Right lobe of liver (tissue), 6 donors: ENCODE measurements around the gene CAMKV. TPM values are rescaled to one million over a fixed set of nuclear protein-coding genes. Genes with fewer than 3 reads are reported as not detected.
A peak's percentile ranks its signal among the peaks of the same experiment; 100 is the strongest.

Experiments
- ATAC-seq, 4 donors: fragments of 200-7000 bp; cut with Tn5 transposase; one replicate each; pipeline ENCODE4 v1.9.1; 2020; ENCODE audit warnings: mild to moderate bottlenecking in 4 of 4, moderate library complexity in 4 of 4
- DNase-seq, 3 donors: peaks; one replicate each; pipeline ENCODE4 v3.0.0-alpha.2; 2020
- H3K27ac ChIP-seq, 3 donors: fragments of 200-600 bp; one replicate each; pipeline ENCODE4 v1.8.0; 2022
- H3K27me3 ChIP-seq, 2 donors: fragments of 200-600 bp; one replicate each; pipeline ENCODE4 v1.8.0; 2022
- H3K36me3 ChIP-seq, 4 donors: fragments of 200-600 bp; sonication (generic) in 1 of 4; one replicate each; pipeline versions ENCODE4 v1.5.1 to v1.8.0; 2017 to 2022; ENCODE audit warnings: control low read depth in 1 of 4
- H3K4me1 ChIP-seq, 4 donors: fragments of 200-600 bp; sonication (generic) in 1 of 4; one replicate each; pipeline versions ENCODE4 v1.5.1 to v1.8.0; 2017 to 2022; ENCODE audit warnings: control low read depth in 1 of 4
- H3K4me3 ChIP-seq, 3 donors: fragments of 200-600 bp; one replicate each; pipeline ENCODE4 v1.8.0; 2022
- H3K9me3 ChIP-seq, 4 donors: fragments of 200-600 bp; sonication (generic) in 1 of 4; one replicate each; pipeline versions ENCODE4 v1.5.1 to v1.8.0; 2017 to 2022; ENCODE audit warnings: control low read depth in 1 of 4
- POLR2A ChIP-seq: fragments of 450-650 bp; IDR thresholded peaks from one replicate; pipeline ENCODE4 v1.6.1; 2017; ENCODE audit warnings: antibody characterized with exemption, mild to moderate bottlenecking
- WGBS: methylation state at CpG from one replicate; pipeline ENCODE4 v1.1.6; 2018; ENCODE audit warnings: low coverage, low lambda C conversion rate; ENCODE audit not compliant: insufficient coverage; ENCODE audit errors: missing lambda C conversion rate; 5-methylcytosine and 5-hydroxymethylcytosine counted together
- intact Hi-C, 2 donors: fragments of 100-400 bp; cut with DNase I; formaldehyde crosslinking; loops; one replicate each; pipeline versions ENCODE4 v1.11.2 to v1.14.1; 2022
- total RNA-seq, 6 experiments: library from RNA; depleted of rRNA in 2 of 6; stranded (reverse); fragments of >200 nt in 2 of 6; fragmentation: NEBNext Ultra II Directional in 3 of 6; extraction: Animal tissue kit (Norgen Biotek cat#: 25700) in 3 of 6; gene quantifications; one replicate each; pipeline versions ENCODE4 v1.1.0 to v1.2.4, GENCODE V29; 2016 to 2023
- TF ChIP-seq, protein P1 (sequence below), 4 donors: fragments of 200-600 bp in 3 of 4; fragments of 450-650 bp in 1 of 4; IDR thresholded peaks; one replicate each; pipeline versions ENCODE4 v1.5.1 to v1.8.0; 2016 to 2022; ENCODE audit warnings: antibody characterized with exemption in 4 of 4, mild to moderate bottlenecking in 2 of 4
- donor health status: DM: no; HTN: yes; CAD: no.
- donor health status: DM: no; HTN: no; CAD: no.
- donor health status: DM: no; HTN: no; CAD: no.
- donor health status: DM: no; HTN: yes; CAD: no.
- donor health status: DM: no; HTN: yes; CAD: no.

Gene CAMKV
- total RNA-seq, 6 experiments from 2014 or later = not detected

GRCh38 chr3:49868862-49869466 lies 742 bp downstream of the CAMKV start:
- H3K4me3 ChIP-seq = no peak overlapping the region
- H3K4me1 ChIP-seq = peaks cover 0 to 8% (median 0%) of the 10 kb centered on the region in 4 donors
- DNase-seq = no peak
- ATAC-seq = no peak
- H3K27ac ChIP-seq = no peak overlapping the region
- H3K27me3 ChIP-seq = peaks cover 0 to 5% of the 10 kb centered on the region in 2 donors
- no peaks in the 10 kb centered on the region for H3K9me3 ChIP-seq
- intact Hi-C loops = no loop called here
- WGBS = 18% methylated on average over 2 of the region's 23 CpGs
- TF ChIP-seq POLR2A = no peak
- no peaks in the 10 kb centered on the region for H3K36me3 ChIP-seq

DNA sequence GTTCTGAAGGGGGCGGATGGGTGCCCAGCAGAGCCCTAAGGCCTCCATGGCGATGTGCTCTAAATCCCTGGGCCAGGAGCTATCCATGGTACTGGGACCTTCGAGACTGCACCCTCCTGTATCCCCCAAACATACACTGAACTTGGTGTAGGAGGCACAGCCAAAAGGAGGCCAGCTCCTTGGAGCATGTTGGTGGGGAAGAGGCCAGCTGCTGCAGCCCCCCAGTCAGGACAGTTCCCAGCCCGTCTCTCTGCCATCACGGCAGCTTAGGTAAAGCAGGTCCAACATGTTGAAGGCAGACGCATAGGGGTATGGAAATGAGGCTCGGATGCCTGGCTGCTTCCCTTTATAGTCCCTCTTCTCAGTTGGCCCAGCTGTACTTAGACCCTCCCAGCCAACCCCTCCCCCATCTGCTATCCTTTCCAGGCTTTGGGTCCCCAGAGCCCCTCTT lies 1.8 kb downstream of the CAMKV start:
- no peaks in the 10 kb centered on the region for H3K36me3 ChIP-seq
- ATAC-seq (peak in 1 of 4 donors; percentile 41), DNase-seq (no peak)
- WGBS = 31% methylated on average over 4 of the region's 7 CpGs
- no peak overlapping the region for H3K27ac ChIP-seq
- H3K4me1 ChIP-seq = peaks cover 0 to 8% (median 0%) of the 10 kb centered on the region in 4 donors
- TF ChIP-seq POLR2A = no peak
- TF ChIP-seq, protein P1, sequence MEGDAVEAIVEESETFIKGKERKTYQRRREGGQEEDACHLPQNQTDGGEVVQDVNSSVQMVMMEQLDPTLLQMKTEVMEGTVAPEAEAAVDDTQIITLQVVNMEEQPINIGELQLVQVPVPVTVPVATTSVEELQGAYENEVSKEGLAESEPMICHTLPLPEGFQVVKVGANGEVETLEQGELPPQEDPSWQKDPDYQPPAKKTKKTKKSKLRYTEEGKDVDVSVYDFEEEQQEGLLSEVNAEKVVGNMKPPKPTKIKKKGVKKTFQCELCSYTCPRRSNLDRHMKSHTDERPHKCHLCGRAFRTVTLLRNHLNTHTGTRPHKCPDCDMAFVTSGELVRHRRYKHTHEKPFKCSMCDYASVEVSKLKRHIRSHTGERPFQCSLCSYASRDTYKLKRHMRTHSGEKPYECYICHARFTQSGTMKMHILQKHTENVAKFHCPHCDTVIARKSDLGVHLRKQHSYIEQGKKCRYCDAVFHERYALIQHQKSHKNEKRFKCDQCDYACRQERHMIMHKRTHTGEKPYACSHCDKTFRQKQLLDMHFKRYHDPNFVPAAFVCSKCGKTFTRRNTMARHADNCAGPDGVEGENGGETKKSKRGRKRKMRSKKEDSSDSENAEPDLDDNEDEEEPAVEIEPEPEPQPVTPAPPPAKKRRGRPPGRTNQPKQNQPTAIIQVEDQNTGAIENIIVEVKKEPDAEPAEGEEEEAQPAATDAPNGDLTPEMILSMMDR (IDR thresholded peaks at IDR 0.05) = no peak
- H3K4me3 ChIP-seq = no peak overlapping the region
- H3K27me3 ChIP-seq = peaks cover 0 to 5% of the 10 kb centered on the region in 2 donors
- intact Hi-C loops = no loop called here
- no peaks in the 10 kb centered on the region for H3K9me3 ChIP-seq

DNA sequence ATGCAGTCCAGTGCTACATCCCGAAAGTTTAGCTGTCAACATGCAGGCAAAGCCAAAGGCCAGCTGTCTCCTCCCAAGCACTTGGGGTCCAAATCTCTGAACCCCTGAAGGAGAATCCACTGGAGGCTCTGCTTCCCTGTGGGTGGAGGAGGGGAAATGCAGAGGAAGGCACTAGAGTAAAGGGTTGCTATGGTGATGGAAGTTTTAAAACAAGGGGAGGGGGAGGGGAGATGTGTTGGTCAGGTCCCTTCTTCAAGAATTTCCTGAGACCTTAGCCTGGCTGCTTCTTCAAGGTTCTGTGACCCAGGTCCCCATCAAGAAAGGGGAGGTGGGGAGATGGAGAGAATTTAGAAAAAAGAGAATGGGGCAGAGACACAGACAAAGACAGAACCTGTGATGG lies 2.3 kb downstream of the CAMKV start:
- no peak overlapping the region for H3K4me3 ChIP-seq
- no peaks in the 10 kb centered on the region for H3K36me3 ChIP-seq
- peaks cover 0 to 5% of the 10 kb centered on the region in 2 donors for H3K27me3 ChIP-seq
- TF ChIP-seq, protein P1 (IDR thresholded peaks at IDR 0.05) = no peak
- no peak for TF ChIP-seq POLR2A
- DNase-seq = no peak
- peaks cover 0 to 8% (median 0%) of the 10 kb centered on the region in 4 donors for H3K4me1 ChIP-seq
- H3K27ac ChIP-seq = no peak overlapping the region
- 100% methylated on average over 1 of the region's 1 CpG for WGBS
- intact Hi-C loops = no loop called here
- no peaks in the 10 kb centered on the region for H3K9me3 ChIP-seq
- no peak for ATAC-seq

DNA sequence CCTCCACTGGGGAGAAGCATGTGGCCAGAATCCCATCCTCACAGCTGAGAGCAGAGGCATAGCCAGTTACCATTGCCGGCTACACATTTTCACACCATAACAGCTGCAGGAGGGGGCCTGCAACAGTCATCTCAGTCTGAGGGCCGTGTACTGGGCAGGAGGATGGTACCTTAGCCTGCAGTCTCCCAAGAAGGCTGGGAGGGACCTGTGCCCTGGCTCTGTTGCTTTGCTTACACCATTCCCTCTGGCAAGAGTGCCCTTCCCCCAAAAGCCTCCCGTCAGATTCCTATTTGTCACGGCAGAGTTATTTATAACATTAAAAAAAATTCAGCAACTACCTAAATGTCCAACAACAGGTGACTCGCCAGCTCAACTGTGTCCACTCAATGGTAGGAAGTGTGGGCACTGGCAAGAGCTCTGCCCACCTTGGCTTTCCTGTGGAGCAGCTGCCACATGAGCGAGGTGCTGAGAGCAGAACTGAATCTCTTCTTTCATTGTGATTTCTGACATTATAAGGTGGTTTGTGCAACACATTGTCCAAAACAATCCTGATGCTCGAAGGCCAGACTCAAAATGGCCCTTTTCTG lies 4.4 kb downstream of the CAMKV start:
- intact Hi-C loops = no loop called here
- Histone ChIP-seq H3K9me3 (no peaks in the 10 kb centered on the region), H3K27me3 (peaks cover 0 to 5% of the 10 kb centered on the region in 2 donors), H3K4me3 (no peak overlapping the region), H3K36me3 (no peaks in the 10 kb centered on the region), H3K4me1 (peaks cover 0 to 8% (median 0%) of the 10 kb centered on the region in 4 donors), H3K27ac (no peak overlapping the region)
- 58% methylated on average over 5 of the region's 7 CpGs for WGBS
- ATAC-seq (no peak), DNase-seq (no peak)
- TF ChIP-seq, protein P1 (IDR thresholded peaks at IDR 0.05) = no peak
- TF ChIP-seq POLR2A = no peak

DNA sequence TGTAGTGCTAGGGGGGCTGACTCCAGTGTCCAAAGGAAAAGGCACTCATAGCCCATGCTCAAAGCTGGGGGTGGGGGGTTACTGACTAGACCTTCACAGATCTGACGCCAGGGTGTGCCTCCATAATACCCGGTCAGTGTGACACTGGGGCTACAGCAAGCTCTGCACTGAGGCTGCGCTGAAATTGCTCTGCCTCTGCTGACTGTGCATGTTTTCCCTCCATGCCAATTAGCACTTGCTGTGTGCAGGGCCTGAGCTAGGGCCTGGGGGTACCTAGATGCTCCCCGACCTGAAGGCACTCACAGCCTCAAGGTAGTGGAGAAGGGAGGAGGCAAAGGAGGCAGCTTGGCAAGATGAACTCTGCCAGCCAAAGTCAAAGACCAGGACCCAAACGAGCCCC lies 5.2 kb downstream of the CAMKV start:
- 16% methylated on average over 2 of the region's 5 CpGs for WGBS
- Histone ChIP-seq H3K9me3 (no peaks in the 10 kb centered on the region), H3K36me3 (no peaks in the 10 kb centered on the region), H3K4me3 (no peak overlapping the region), H3K4me1 (peaks cover 0 to 7% (median 0%) of the 10 kb centered on the region in 4 donors), H3K27ac (no peak overlapping the region), H3K27me3 (peaks cover 0 to 5% of the 10 kb centered on the region in 2 donors)
- DNase-seq = no peak
- no peak for ATAC-seq
- intact Hi-C loops = no loop called here
- TF ChIP-seq, protein P1 (IDR thresholded peaks at IDR 0.05) = no peak
- TF ChIP-seq POLR2A = no peak
